ENCODE measurements around the gene TGFB1.

The TGFB1 gene

GRCh38 chr19:41327576-41328156 is 26.1 kb downstream of the TGFB1 start:
- Mint-ChIP-seq H3K27ac (peak overlapping the region; percentile 73), H3K36me3 (ENCODE audit: low read depth) (peaks cover 27% of the 10 kb centered on the region), H3K4me3 (peak overlapping the region; percentile 26), H3K27me3 (ENCODE audit: low read depth, poor library complexity) (peaks cover 4% of the 10 kb centered on the region), H3K9me3 (no peaks in the 10 kb centered on the region), H3K4me1 (peaks cover 74% of the 10 kb centered on the region)
- no peak for TF ChIP-seq CTCF (IDR thresholded peaks at IDR 0.05)
- no peak for DNase-seq

GRCh38 chr19:41327076-41327575 is 26.6 kb downstream of the TGFB1 start:
- H3K4me1 Mint-ChIP-seq, result peaks cover 75% of the 10 kb centered on the region
- no peaks in the 10 kb centered on the region for H3K9me3 Mint-ChIP-seq
- no peak for TF ChIP-seq CTCF (IDR thresholded peaks at IDR 0.05)
- peak overlapping the region; percentile 83 for H3K27ac Mint-ChIP-seq
- peaks cover 24% of the 10 kb centered on the region for H3K36me3 Mint-ChIP-seq (ENCODE audit: low read depth)
- peaks cover 4% of the 10 kb centered on the region for H3K27me3 Mint-ChIP-seq (ENCODE audit: low read depth, poor library complexity)
- peak overlapping the region; percentile 72 for H3K4me3 Mint-ChIP-seq
- DNase-seq, result no peak

DNA sequence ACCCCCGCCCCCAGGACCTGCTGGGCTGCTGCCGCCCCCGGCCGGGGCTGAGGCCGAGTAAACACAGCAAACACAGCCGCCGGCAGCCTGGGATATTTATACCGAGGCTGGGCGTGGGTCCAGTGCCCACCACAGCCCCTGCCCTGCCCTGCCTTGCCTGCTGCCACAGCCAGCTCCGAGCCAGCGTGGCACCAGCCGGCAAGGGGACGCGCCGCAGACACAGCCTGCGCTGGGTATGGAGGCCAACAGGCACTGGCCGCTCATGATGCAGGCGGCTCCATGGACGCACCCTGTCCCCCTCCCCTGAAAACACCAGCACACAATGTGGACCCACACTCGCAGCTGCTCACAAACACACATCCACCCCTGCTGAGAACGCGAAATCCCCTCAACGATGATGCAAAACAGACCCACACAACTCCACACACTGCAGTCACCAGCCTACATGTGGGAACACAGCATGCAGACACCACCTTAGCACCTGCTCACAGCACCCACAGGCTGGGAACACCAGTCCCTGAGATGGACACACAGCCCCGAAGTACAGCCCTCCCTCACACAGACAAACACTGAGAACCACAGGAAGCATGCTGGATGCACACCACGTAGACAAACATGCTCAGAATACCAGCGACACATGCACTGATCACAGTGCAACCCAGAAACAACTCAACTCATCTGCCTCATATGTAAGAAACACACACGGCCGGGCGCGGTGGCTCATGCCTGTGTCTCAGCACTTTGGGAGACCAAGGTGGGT is 27.6 kb downstream of the TGFB1 start:
- Mint-ChIP-seq H3K27me3 (ENCODE audit: low read depth, poor library complexity) (no peaks in the 10 kb centered on the region), H3K36me3 (ENCODE audit: low read depth) (peaks cover 16% of the 10 kb centered on the region), H3K4me1 (peaks cover 75% of the 10 kb centered on the region), H3K9me3 (no peaks in the 10 kb centered on the region), H3K4me3 (peak overlapping the region; percentile 72), H3K27ac (peak overlapping the region; percentile 99)
- DNase-seq, result peak; percentile 50
- TF ChIP-seq CTCF (IDR thresholded peaks at IDR 0.05), result no peak

DNA sequence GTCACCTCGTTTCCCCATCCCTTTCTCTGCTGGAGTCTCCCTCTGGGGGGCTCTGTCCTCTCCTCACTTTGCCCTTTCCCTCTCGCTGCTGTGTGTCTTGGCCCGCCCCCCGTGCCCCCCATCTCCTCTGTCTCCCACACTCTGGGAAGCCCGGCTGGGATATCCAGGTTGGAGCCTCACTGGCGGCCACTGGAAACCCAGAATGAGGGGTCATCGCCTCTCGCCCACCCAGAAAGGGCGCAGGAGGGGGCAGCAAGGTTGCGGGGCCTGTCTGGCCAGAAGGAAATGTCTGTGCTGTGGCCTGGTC is 28.1 kb downstream of the TGFB1 start:
- TF ChIP-seq CTCF (IDR thresholded peaks at IDR 0.05), result no peak
- no peaks in the 10 kb centered on the region for H3K9me3 Mint-ChIP-seq
- peaks cover 15% of the 10 kb centered on the region for H3K36me3 Mint-ChIP-seq (ENCODE audit: low read depth)
- no peak for DNase-seq
- no peaks in the 10 kb centered on the region for H3K27me3 Mint-ChIP-seq (ENCODE audit: low read depth, poor library complexity)
- H3K4me3 Mint-ChIP-seq, result peak overlapping the region; percentile 81
- H3K27ac Mint-ChIP-seq, result peak overlapping the region; percentile 99
- H3K4me1 Mint-ChIP-seq, result peaks cover 77% of the 10 kb centered on the region

DNA sequence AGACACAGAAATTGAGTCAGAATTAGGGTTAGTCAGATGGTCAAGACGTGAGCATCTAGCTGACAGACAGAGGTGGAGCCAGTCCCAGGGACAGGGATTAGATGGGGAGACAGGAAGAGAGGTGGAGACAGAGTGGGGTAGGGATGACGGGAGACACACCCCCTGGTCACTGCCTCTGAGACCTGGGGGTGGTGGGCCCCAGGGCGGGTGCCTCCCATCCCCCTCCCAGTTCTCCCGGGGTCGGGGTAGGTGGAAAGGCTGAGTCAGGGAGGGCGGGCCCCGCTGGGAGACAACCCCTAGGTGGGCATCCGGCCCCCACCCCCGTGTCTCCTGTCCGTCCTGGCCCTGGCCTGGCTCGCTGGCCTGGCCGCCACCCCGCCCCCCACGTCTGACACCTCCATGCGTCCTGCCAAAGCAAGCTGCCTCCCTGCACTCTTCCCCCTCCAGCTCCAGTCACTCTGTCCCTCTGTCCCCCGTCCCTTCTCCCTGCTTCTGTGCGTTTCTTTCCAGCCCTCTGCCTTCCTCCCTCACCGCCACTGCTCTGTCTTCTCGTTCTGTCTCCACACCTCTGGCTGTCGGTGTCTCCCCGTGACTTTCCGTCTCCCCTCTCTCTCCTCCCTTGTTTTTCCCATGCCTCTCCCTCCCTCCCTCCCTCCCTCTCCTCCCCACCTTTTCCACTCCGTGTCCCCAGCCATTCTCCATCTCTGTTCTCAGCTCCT is 28.6 kb downstream of the TGFB1 start:
- peak overlapping the region; percentile 81 for H3K4me3 Mint-ChIP-seq
- H3K4me1 Mint-ChIP-seq, result peaks cover 79% of the 10 kb centered on the region
- peaks cover 11% of the 10 kb centered on the region for H3K36me3 Mint-ChIP-seq (ENCODE audit: low read depth)
- H3K9me3 Mint-ChIP-seq, result no peaks in the 10 kb centered on the region
- DNase-seq, result peak; percentile 73
- TF ChIP-seq CTCF (IDR thresholded peaks at IDR 0.05), result no peak
- H3K27ac Mint-ChIP-seq, result peak overlapping the region; percentile 99
- no peaks in the 10 kb centered on the region for H3K27me3 Mint-ChIP-seq (ENCODE audit: low read depth, poor library complexity)

Measured in nephron progenitor cell (in vitro differentiated cells).